Activated CD4-positive, alpha-beta T cell treated with anti-CD3 and anti-CD28 coated beads for 4 hours (primary cell): ENCODE data around the gene RNASET2.
"Not testable (repeated sequence)": the region's sequence is repeated elsewhere in the genome, so short reads cannot be mapped to it uniquely, and the experiment has no call there.

Source experiments
- DNase-seq, 2 donors: peaks; one replicate each; pipeline ENCODE4 v3.0.0-alpha.2; 2020

RNASET2 gene

GRCh38 chr6:166900956-166901607, 55.3 kb downstream of the RNASET2 start:
- no peak for DNase-seq

DNA sequence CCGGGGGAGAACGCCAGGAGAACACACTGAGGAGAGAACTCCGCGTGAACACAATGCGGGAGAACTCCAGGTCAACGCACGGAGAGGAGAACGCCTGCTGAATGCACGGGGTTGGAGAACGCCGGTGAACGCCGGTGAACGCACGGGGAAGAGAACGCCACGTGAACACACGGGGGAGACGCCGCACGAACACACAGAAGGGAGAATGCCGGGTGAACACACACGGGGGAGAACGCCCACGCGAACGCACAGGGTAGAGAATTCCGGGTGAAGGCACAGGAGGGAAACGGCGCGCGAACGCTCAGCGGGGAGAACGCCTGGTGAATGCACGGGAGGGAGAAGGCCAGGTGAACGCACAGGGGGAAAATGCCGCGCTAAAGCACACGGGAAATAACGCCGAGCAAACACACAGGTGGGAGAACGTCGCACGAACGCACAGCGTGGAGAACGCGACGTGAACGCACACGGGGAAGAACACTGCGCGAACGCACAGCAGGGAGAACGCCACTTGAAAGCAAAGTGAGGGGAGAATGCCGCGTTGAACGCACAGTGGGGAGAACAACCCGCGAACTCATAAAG, 56.1 kb downstream of the RNASET2 start:
- no peak for DNase-seq

GRCh38 chr6:166898910-166899309, 57.4 kb downstream of the RNASET2 start:
- DNase-seq, result no peak

DNA sequence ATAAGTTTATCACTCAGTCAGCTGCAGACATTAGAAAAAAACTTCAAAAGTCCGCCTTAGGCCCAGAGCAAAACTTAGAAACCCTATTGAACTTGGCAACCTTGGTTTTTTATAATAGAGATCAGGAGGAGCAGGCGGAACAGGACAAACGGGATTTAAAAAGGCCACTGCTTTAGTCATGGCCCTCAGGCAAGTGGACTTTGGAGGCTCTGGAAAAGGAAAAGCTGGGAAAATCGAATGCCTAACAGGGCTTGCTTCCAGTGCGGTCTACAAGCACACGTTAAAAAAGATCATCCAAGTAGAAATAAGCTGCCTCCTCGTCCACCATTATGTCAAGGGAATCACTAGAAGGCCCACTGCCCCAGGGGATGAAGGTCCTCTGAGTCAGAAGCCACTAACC, 61.7 kb downstream of the RNASET2 start:
- DNase-seq, result not testable (repeated sequence)

- not testable (repeated sequence) for DNase-seq
Observed at GRCh38 chr6:166892472-166892871, 63.9 kb downstream of the RNASET2 start.

DNA sequence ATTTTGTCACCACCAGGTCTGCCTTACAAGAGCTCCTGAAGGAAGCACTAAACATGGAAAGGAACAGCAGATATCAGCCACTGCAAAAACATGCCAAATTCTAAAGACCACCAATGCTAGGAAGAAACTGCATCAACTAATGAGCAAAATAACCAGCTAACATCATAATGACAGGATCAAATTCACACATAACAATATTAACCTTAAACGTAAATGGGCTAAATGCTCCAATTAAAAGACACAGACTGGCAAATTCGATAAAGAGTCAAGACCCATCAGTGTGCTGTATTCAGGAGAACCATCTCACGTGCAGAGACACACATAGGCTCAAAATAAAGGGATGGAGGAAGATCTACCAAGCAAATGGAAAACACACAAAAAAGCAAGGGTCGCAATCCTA, 69.6 kb downstream of the RNASET2 start:
- DNase-seq, result not testable (repeated sequence)

GRCh38 chr6:166884958-166885357, 71.4 kb downstream of the RNASET2 start:
- DNase-seq, result not testable (repeated sequence)

DNA sequence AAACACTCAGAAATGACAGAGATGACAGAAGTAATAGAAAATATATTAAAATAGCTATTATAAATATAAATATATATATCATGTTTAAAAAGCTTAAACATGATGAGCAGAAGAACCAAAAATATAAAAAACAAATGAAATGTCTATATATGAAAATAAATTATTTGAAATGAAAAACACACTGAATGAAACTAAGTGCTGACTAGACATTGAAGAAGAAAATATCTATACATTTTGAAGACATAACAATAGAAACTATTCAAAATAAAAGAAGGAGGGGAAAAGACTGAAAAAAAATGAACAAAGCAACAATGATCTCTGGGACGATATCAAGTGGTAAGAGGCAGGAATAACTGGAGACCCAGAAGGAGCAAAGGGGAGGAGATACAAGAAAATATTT, 76.8 kb downstream of the RNASET2 start:
- no peak for DNase-seq
